CD4-positive, alpha-beta T cell treated with Interferon gamma for 1 hour (primary cell): ENCODE results near the gene ZC3H18.
A peak's percentile ranks its signal among the peaks of the same experiment; 100 is the strongest.

Source experiments
- DNase-seq: peaks from one replicate; pipeline ENCODE4 v3.0.0-alpha.2; 2020

The ZC3H18 gene

GRCh38 chr16:88533381-88533917 lies 36.8 kb upstream of the ZC3H18 start:
- DNase-seq: no peak

GRCh38 chr16:88533932-88534637 lies 36.1 kb upstream of the ZC3H18 start:
- peak; percentile 83 for DNase-seq

- DNase-seq: peak; percentile 28
Measured at GRCh38 chr16:88534638-88535190, 35.5 kb upstream of the ZC3H18 start.

- no peak for DNase-seq
Measured at GRCh38 chr16:88535191-88535856, 34.9 kb upstream of the ZC3H18 start.

GRCh38 chr16:88535857-88536222 lies 34.4 kb upstream of the ZC3H18 start:
- DNase-seq: no peak

- no peak for DNase-seq
Measured at GRCh38 chr16:88536510-88536909, 33.7 kb upstream of the ZC3H18 start.

- no peak for DNase-seq
Measured at GRCh38 chr16:88536971-88537751, 33.0 kb upstream of the ZC3H18 start.

GRCh38 chr16:88537859-88538258 lies 32.3 kb upstream of the ZC3H18 start:
- DNase-seq: no peak

- no peak for DNase-seq
Measured at GRCh38 chr16:88538366-88539060, 31.7 kb upstream of the ZC3H18 start.

- DNase-seq: no peak
Measured at GRCh38 chr16:88539261-88539651, 30.9 kb upstream of the ZC3H18 start.

- DNase-seq: no peak
Measured at GRCh38 chr16:88539652-88540345, 30.4 kb upstream of the ZC3H18 start.

GRCh38 chr16:88540346-88540977 lies 29.7 kb upstream of the ZC3H18 start:
- no peak for DNase-seq

GRCh38 chr16:88541831-88542616 lies 28.2 kb upstream of the ZC3H18 start:
- no peak for DNase-seq

GRCh38 chr16:88543230-88543813 lies 26.9 kb upstream of the ZC3H18 start:
- no peak for DNase-seq

- DNase-seq: no peak
Measured at GRCh38 chr16:88545781-88546180, 24.4 kb upstream of the ZC3H18 start.

GRCh38 chr16:88548131-88548874 lies 21.9 kb upstream of the ZC3H18 start:
- no peak for DNase-seq

GRCh38 chr16:88548985-88549384 lies 21.2 kb upstream of the ZC3H18 start:
- DNase-seq: no peak

- DNase-seq: no peak
Measured at GRCh38 chr16:88549671-88550245, 20.4 kb upstream of the ZC3H18 start.

GRCh38 chr16:88550246-88550661 lies 19.9 kb upstream of the ZC3H18 start:
- DNase-seq: no peak
